Measurements from ENCODE around the gene CCDC149.

DNA sequence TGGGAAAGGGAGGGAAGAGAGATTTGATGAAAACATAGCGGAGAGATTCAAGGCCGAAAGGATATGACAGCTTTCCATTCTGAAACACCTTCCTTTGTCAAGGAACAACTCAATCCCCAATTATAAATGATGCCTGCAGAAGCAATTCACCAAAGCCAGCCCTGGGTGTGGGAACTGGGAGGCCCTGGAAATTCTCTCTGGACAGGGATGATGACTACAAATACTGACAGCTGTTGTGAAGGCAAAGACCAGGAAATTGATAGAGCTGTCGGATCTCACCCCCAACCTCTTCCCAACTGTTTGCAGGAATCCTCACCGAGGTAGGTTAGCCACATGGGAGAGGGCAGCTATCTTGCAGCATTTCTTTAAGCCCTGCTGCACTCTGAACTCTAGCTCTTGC is 54.3 kb downstream of the CCDC149 start:
- TF ChIP-seq CTCF (IDR thresholded peaks at IDR 0.05; ENCODE audit: insufficient read depth, low read length) = no peak
- no peak for TF ChIP-seq POLR2AphosphoS5 (IDR thresholded peaks at IDR 0.05; ENCODE audit: low read depth)
- TF ChIP-seq, protein P1, sequence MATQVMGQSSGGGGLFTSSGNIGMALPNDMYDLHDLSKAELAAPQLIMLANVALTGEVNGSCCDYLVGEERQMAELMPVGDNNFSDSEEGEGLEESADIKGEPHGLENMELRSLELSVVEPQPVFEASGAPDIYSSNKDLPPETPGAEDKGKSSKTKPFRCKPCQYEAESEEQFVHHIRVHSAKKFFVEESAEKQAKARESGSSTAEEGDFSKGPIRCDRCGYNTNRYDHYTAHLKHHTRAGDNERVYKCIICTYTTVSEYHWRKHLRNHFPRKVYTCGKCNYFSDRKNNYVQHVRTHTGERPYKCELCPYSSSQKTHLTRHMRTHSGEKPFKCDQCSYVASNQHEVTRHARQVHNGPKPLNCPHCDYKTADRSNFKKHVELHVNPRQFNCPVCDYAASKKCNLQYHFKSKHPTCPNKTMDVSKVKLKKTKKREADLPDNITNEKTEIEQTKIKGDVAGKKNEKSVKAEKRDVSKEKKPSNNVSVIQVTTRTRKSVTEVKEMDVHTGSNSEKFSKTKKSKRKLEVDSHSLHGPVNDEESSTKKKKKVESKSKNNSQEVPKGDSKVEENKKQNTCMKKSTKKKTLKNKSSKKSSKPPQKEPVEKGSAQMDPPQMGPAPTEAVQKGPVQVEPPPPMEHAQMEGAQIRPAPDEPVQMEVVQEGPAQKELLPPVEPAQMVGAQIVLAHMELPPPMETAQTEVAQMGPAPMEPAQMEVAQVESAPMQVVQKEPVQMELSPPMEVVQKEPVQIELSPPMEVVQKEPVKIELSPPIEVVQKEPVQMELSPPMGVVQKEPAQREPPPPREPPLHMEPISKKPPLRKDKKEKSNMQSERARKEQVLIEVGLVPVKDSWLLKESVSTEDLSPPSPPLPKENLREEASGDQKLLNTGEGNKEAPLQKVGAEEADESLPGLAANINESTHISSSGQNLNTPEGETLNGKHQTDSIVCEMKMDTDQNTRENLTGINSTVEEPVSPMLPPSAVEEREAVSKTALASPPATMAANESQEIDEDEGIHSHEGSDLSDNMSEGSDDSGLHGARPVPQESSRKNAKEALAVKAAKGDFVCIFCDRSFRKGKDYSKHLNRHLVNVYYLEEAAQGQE (IDR thresholded peaks at IDR 0.05; ENCODE audit: insufficient replicate concordance, low read depth) = no peak
